ENCODE data around the gene CORO2A. TPM values are rescaled to one million over a fixed set of nuclear protein-coding genes. Genes with fewer than 3 reads are reported as not detected.
A peak's percentile ranks its signal among the peaks of the same experiment; 100 is the strongest.

CORO2A gene
- polyA plus RNA-seq, 1 of the 3 experiments (the other 2 are of a cell fraction): 2.3 TPM

- H3K4me1 ChIP-seq (ENCODE audit: control insufficient read depth in 1 of 2, insufficient read depth in 2 of 2, low read depth in 1 of 2, low read length in 1 of 2): no peaks in the 10 kb centered on the region; a peak in 2 of 4 replicates
- H4K20me1 ChIP-seq (ENCODE audit: insufficient read depth): 0 out of 2 replicates have a peak, but pooled peaks cover 3% of the 10 kb centered on the region
- DNase-seq: no peak
- peaks cover 3% of the 10 kb centered on the region for H3F3A ChIP-seq (replicated peaks; ENCODE audit: insufficient read depth)
- WGBS (ENCODE audit: low lambda C conversion rate): 81% methylated on average over 6 of the region's 6 CpGs
- CTCF ChIA-PET: interaction anchor here (0.6 to 3.0 kb wide), 12 partner anchors 13 to 188 kb away, joined by 3 to 22 read pairs (median 4); partner anchors contain the start of genes CORO2A and NANS
- no peak overlapping the region for H2AFZ ChIP-seq (ENCODE audit: low read depth)
- H3K9me3 ChIP-seq: no peaks in the 10 kb centered on the region
- peaks cover 11 to 15% of the 10 kb centered on the region in 2 experiments for H3K36me3 ChIP-seq (replicated peaks in 1 of 2; ENCODE audit: control insufficient read depth in 1 of 2, insufficient read depth in 2 of 2, low read length in 1 of 2)
- no peaks in the 10 kb centered on the region; the same call in 1 of the 2 replicates for H3K79me2 ChIP-seq (ENCODE audit: insufficient read depth)
- no peaks in the 10 kb centered on the region for H3K9me2 ChIP-seq
- H3K4me3 ChIP-seq (ENCODE audit: low read depth in 2 of 2, low read length in 1 of 2): no peak overlapping the region
- TF ChIP-seq NFIC (IDR thresholded peaks at IDR 0.05; ENCODE audit: borderline replicate concordance): no peak
- no peak for TF ChIP-seq EZH2phosphoT487 (IDR thresholded peaks at IDR 0.05; ENCODE audit: borderline replicate concordance, low read depth)
- TF ChIP-seq USF1 (IDR thresholded peaks at IDR 0.05; ENCODE audit: borderline replicate concordance, low read depth): peak; percentile 19; the same call in 1 of the 2 replicates
- TF ChIP-seq PBX3 (IDR thresholded peaks at IDR 0.05): no peak
- POLR2A ChIA-PET: interaction anchor here (0.6 kb wide), 1 partner anchor 118 kb away, joined by 3 read pairs; no protein-coding TSS in a partner anchor
- H3K27ac ChIP-seq (ENCODE audit: low read depth in 2 of 2, low read length in 1 of 2): no peak overlapping the region; a peak in 1 of 4 replicates
- H3K4me2 ChIP-seq: no peak overlapping the region
- no peaks in the 10 kb centered on the region for H3K27me3 ChIP-seq (ENCODE audit: insufficient read depth)
- no peak overlapping the region for H3K9ac ChIP-seq
Observed at GRCh38 chr9:98075332-98075805, 117.1 kb downstream of the CORO2A start.

GRCh38 chr9:98074115-98074990, 118.1 kb downstream of the CORO2A start:
- Histone ChIP-seq H3K27ac (ENCODE audit: low read depth in 2 of 2, low read length in 1 of 2) (no peak overlapping the region; a peak in 1 of 4 replicates), H3F3A (replicated peaks; ENCODE audit: insufficient read depth) (peaks cover 3% of the 10 kb centered on the region), H3K27me3 (ENCODE audit: insufficient read depth) (no peaks in the 10 kb centered on the region), H3K36me3 (replicated peaks in 1 of 2; ENCODE audit: control insufficient read depth in 1 of 2, insufficient read depth in 2 of 2, low read length in 1 of 2) (peaks cover 6 to 10% of the 10 kb centered on the region in 2 experiments), H3K9ac (peak overlapping the region; percentile 26; the same call in 1 of the 2 replicates), H3K4me3 (ENCODE audit: low read depth in 2 of 2, low read length in 1 of 2) (no peak overlapping the region), H4K20me1 (ENCODE audit: insufficient read depth) (0 out of 2 replicates have a peak, but pooled peaks cover 3% of the 10 kb centered on the region), H2AFZ (ENCODE audit: low read depth) (peak overlapping the region; percentile 62; the same call in 1 of the 2 replicates), H3K9me3 (no peaks in the 10 kb centered on the region), H3K4me2 (no peak overlapping the region), H3K4me1 (ENCODE audit: control insufficient read depth in 1 of 2, insufficient read depth in 2 of 2, low read depth in 1 of 2, low read length in 1 of 2) (no peaks in the 10 kb centered on the region; a peak in 2 of 4 replicates), H3K79me2 (ENCODE audit: insufficient read depth) (peaks cover 4% of the 10 kb centered on the region; the same call in 1 of the 2 replicates), H3K9me2 (no peaks in the 10 kb centered on the region)
- peak; percentile 79 for DNase-seq
- TF ChIP-seq TAF1 (IDR thresholded peaks at IDR 0.05; ENCODE audit: borderline replicate concordance, low read depth, low read length) (no peak), NRF1 (IDR thresholded peaks at IDR 0.05; ENCODE audit: low read depth, low read length) (no peak), RXRA (IDR thresholded peaks at IDR 0.05; ENCODE audit: borderline replicate concordance, low read depth) (no peak), ELF1 (IDR thresholded peaks at IDR 0.05) (no peak), MEF2A (IDR thresholded peaks at IDR 0.05; ENCODE audit: borderline replicate concordance, low read depth) (no peak), FOXJ3 (CRISPR knock-in tag; IDR thresholded peaks at IDR 0.05) (no peak), CTCF (IDR thresholded peaks at IDR 0.05) (peak; percentile 96), TCF12 (IDR thresholded peaks at IDR 0.05) (no peak), USF2 (IDR thresholded peaks at IDR 0.05; ENCODE audit: borderline replicate concordance, low read depth, low read length) (no peak), RAD21 (IDR thresholded peaks at IDR 0.05; ENCODE audit: low read length) (peak; percentile 91), MXI1 (IDR thresholded peaks at IDR 0.05; ENCODE audit: low read depth, low read length) (no peak), SMC3 (IDR thresholded peaks at IDR 0.05; ENCODE audit: low read depth, low read length) (peak; percentile 81)
- ChIA-PET POLR2A (no interaction called here), CTCF (interaction anchor here (0.6 to 3.0 kb wide), 44 partner anchors 9 to 702 kb away, joined by 3 to 22 read pairs (median 3); partner anchors contain the start of genes CORO2A and NANS)
- WGBS (ENCODE audit: low lambda C conversion rate): 25% methylated on average over 7 of the region's 13 CpGs
